SK-N-SH treated with all-trans-retinoic acid at 6 μM for 48 hours (cell line): Measurements from ENCODE around the gene STS.

Experiments used
- ARNTL ChIP-seq: fragments of 450-650 bp; formaldehyde crosslinking; IDR thresholded peaks from 2 replicates; pipeline ENCODE4 v1.5.0; 2020; ENCODE audit warnings: low read depth, mild to moderate bottlenecking, moderate library complexity, borderline replicate concordance
- CSRNP3 ChIP-seq: fragments of 250-450 bp; sonication (Bioruptor Pico); IDR thresholded peaks from 2 replicates; pipeline ENCODE4 v1.5.1; 2021; ENCODE audit warnings: mild to moderate bottlenecking, moderate library complexity
- GLIS3 ChIP-seq: fragments of 250-450 bp; sonication (Bioruptor Pico); IDR thresholded peaks from 2 replicates; pipeline ENCODE4 v1.5.0; 2020; ENCODE audit warnings: mild to moderate bottlenecking, moderate library complexity
- SNAI2 ChIP-seq: fragments of 250-450 bp; sonication (Bioruptor Pico); IDR thresholded peaks from 2 replicates; pipeline ENCODE4 v1.5.0; 2020; ENCODE audit warnings: mild to moderate bottlenecking, moderate library complexity
- ZFP3 ChIP-seq: fragments of 250-450 bp; sonication (Bioruptor Pico); IDR thresholded peaks from 2 replicates; pipeline ENCODE4 v1.5.0; 2020; ENCODE audit warnings: mild to moderate bottlenecking, moderate library complexity
- ZFP30 ChIP-seq: fragments of 450-650 bp; formaldehyde crosslinking; IDR thresholded peaks from 2 replicates; pipeline ENCODE4 v1.5.0; 2022; ENCODE audit warnings: mild to moderate bottlenecking, moderate library complexity
- ZNF8 ChIP-seq: fragments of 450-650 bp; formaldehyde crosslinking; IDR thresholded peaks from 2 replicates; pipeline ENCODE4 v1.5.0; 2020; ENCODE audit warnings: mild to moderate bottlenecking, moderate library complexity

- TF ChIP-seq ARNTL (CRISPR knock-in tag) = no peak
- TF ChIP-seq SNAI2 (CRISPR knock-in tag) = no peak
- TF ChIP-seq ZNF8 (CRISPR knock-in tag) = no peak
- no peak for TF ChIP-seq ZFP30 (CRISPR knock-in tag)
- TF ChIP-seq GLIS3 (CRISPR knock-in tag) = no peak
- no peak for TF ChIP-seq ZFP3 (CRISPR knock-in tag)
- no peak for TF ChIP-seq CSRNP3 (CRISPR knock-in tag)
Measured at GRCh38 chrX:7139202-7140081, 8.1 kb upstream of the STS start.
